ENCODE measurements around the gene MAPK4.

Gene MAPK4

GRCh38 chr18:50636366-50637057 lies 76.6 kb downstream of the MAPK4 start:
- Histone ChIP-seq H3K9ac (ENCODE audit: low read length in 2 of 2) (no peak overlapping the region), H3K27ac (ENCODE audit: low read length) (no peak overlapping the region), H3K27me3 (ENCODE audit: control insufficient read depth in 1 of 2, insufficient read depth in 2 of 2, low read length in 2 of 2) (no peaks in the 10 kb centered on the region), H3K36me3 (ENCODE audit: control insufficient read depth in 2 of 2, insufficient read depth in 2 of 2, low read length in 2 of 2) (no peaks in the 10 kb centered on the region), H3K4me1 (ENCODE audit: control insufficient read depth, insufficient read depth, low read length) (peaks cover 58% of the 10 kb centered on the region), H3K4me3 (ENCODE audit: low read length in 2 of 2) (no peak overlapping the region), H3K9me3 (ENCODE audit: control insufficient read depth in 2 of 2, low read length in 2 of 2) (no peaks in the 10 kb centered on the region)

GRCh38 chr18:50638016-50638883 lies 78.4 kb downstream of the MAPK4 start:
- Histone ChIP-seq H3K4me3 (ENCODE audit: low read length in 2 of 2) (peak overlapping the region; percentile 3 to 47), H3K27ac (ENCODE audit: low read length) (peak overlapping the region; percentile 66), H3K36me3 (ENCODE audit: control insufficient read depth in 2 of 2, insufficient read depth in 2 of 2, low read length in 2 of 2) (no peaks in the 10 kb centered on the region), H3K9ac (ENCODE audit: low read length in 2 of 2) (peak overlapping the region in 1 of 2 donors; percentile 29), H3K4me1 (ENCODE audit: control insufficient read depth, insufficient read depth, low read length) (peaks cover 41% of the 10 kb centered on the region), H3K9me3 (ENCODE audit: control insufficient read depth in 2 of 2, low read length in 2 of 2) (no peaks in the 10 kb centered on the region), H3K27me3 (ENCODE audit: control insufficient read depth in 1 of 2, insufficient read depth in 2 of 2, low read length in 2 of 2) (no peaks in the 10 kb centered on the region)

GRCh38 chr18:50638884-50639420 lies 79.1 kb downstream of the MAPK4 start:
- no peaks in the 10 kb centered on the region for H3K9me3 ChIP-seq (ENCODE audit: control insufficient read depth in 2 of 2, low read length in 2 of 2)
- H3K27ac ChIP-seq (ENCODE audit: low read length): peak overlapping the region; percentile 66
- no peaks in the 10 kb centered on the region for H3K27me3 ChIP-seq (ENCODE audit: control insufficient read depth in 1 of 2, insufficient read depth in 2 of 2, low read length in 2 of 2)
- peaks cover 35% of the 10 kb centered on the region for H3K4me1 ChIP-seq (ENCODE audit: control insufficient read depth, insufficient read depth, low read length)
- H3K9ac ChIP-seq (ENCODE audit: low read length in 2 of 2): peak overlapping the region in 1 of 2 donors; percentile 29
- no peaks in the 10 kb centered on the region for H3K36me3 ChIP-seq (ENCODE audit: control insufficient read depth in 2 of 2, insufficient read depth in 2 of 2, low read length in 2 of 2)
- no peak overlapping the region for H3K4me3 ChIP-seq (ENCODE audit: low read length in 2 of 2)

GRCh38 chr18:50639711-50640110 lies 79.8 kb downstream of the MAPK4 start:
- no peaks in the 10 kb centered on the region for H3K27me3 ChIP-seq (ENCODE audit: control insufficient read depth in 1 of 2, insufficient read depth in 2 of 2, low read length in 2 of 2)
- no peak overlapping the region for H3K4me3 ChIP-seq (ENCODE audit: low read length in 2 of 2)
- no peak overlapping the region for H3K9ac ChIP-seq (ENCODE audit: low read length in 2 of 2)
- no peaks in the 10 kb centered on the region for H3K36me3 ChIP-seq (ENCODE audit: control insufficient read depth in 2 of 2, insufficient read depth in 2 of 2, low read length in 2 of 2)
- no peak overlapping the region for H3K27ac ChIP-seq (ENCODE audit: low read length)
- H3K4me1 ChIP-seq (ENCODE audit: control insufficient read depth, insufficient read depth, low read length): peaks cover 30% of the 10 kb centered on the region
- no peaks in the 10 kb centered on the region for H3K9me3 ChIP-seq (ENCODE audit: control insufficient read depth in 2 of 2, low read length in 2 of 2)

- Histone ChIP-seq H3K36me3 (ENCODE audit: control insufficient read depth in 2 of 2, insufficient read depth in 2 of 2, low read length in 2 of 2) (no peaks in the 10 kb centered on the region), H3K4me3 (ENCODE audit: low read length in 2 of 2) (no peak overlapping the region), H3K4me1 (ENCODE audit: control insufficient read depth, insufficient read depth, low read length) (peaks cover 33% of the 10 kb centered on the region), H3K27ac (ENCODE audit: low read length) (no peak overlapping the region), H3K27me3 (ENCODE audit: control insufficient read depth in 1 of 2, insufficient read depth in 2 of 2, low read length in 2 of 2) (no peaks in the 10 kb centered on the region), H3K9me3 (ENCODE audit: control insufficient read depth in 2 of 2, low read length in 2 of 2) (no peaks in the 10 kb centered on the region), H3K9ac (ENCODE audit: low read length in 2 of 2) (no peak overlapping the region)
These were observed 82.6 kb downstream of the MAPK4 start for GRCh38 chr18:50642439-50642838.

- Histone ChIP-seq H3K4me3 (ENCODE audit: low read length in 2 of 2) (no peak overlapping the region), H3K4me1 (ENCODE audit: control insufficient read depth, insufficient read depth, low read length) (peaks cover 33% of the 10 kb centered on the region), H3K27ac (ENCODE audit: low read length) (no peak overlapping the region), H3K9ac (ENCODE audit: low read length in 2 of 2) (no peak overlapping the region), H3K27me3 (ENCODE audit: control insufficient read depth in 1 of 2, insufficient read depth in 2 of 2, low read length in 2 of 2) (no peaks in the 10 kb centered on the region), H3K9me3 (ENCODE audit: control insufficient read depth in 2 of 2, low read length in 2 of 2) (no peaks in the 10 kb centered on the region), H3K36me3 (ENCODE audit: control insufficient read depth in 2 of 2, insufficient read depth in 2 of 2, low read length in 2 of 2) (no peaks in the 10 kb centered on the region)
These were observed 84.3 kb downstream of the MAPK4 start for GRCh38 chr18:50644146-50644545.

GRCh38 chr18:50644807-50645206 lies 84.9 kb downstream of the MAPK4 start:
- Histone ChIP-seq H3K36me3 (ENCODE audit: control insufficient read depth in 2 of 2, insufficient read depth in 2 of 2, low read length in 2 of 2) (no peaks in the 10 kb centered on the region), H3K9me3 (ENCODE audit: control insufficient read depth in 2 of 2, low read length in 2 of 2) (no peaks in the 10 kb centered on the region), H3K9ac (ENCODE audit: low read length in 2 of 2) (no peak overlapping the region), H3K4me1 (ENCODE audit: control insufficient read depth, insufficient read depth, low read length) (peaks cover 39% of the 10 kb centered on the region), H3K27me3 (ENCODE audit: control insufficient read depth in 1 of 2, insufficient read depth in 2 of 2, low read length in 2 of 2) (no peaks in the 10 kb centered on the region), H3K27ac (ENCODE audit: low read length) (no peak overlapping the region), H3K4me3 (ENCODE audit: low read length in 2 of 2) (no peak overlapping the region)

- Histone ChIP-seq H3K27ac (ENCODE audit: low read length) (peak overlapping the region; percentile 98), H3K4me1 (ENCODE audit: control insufficient read depth, insufficient read depth, low read length) (peaks cover 60% of the 10 kb centered on the region)
These were observed 87.3 kb downstream of the MAPK4 start for GRCh38 chr18:50647237-50647636.

GRCh38 chr18:50647792-50648191 lies 87.9 kb downstream of the MAPK4 start:
- no peaks in the 10 kb centered on the region for H3K9me3 ChIP-seq (ENCODE audit: control insufficient read depth in 2 of 2, low read length in 2 of 2)
- H3K27me3 ChIP-seq (ENCODE audit: control insufficient read depth in 1 of 2, insufficient read depth in 2 of 2, low read length in 2 of 2): no peaks in the 10 kb centered on the region
- peak overlapping the region in 1 of 2 donors; percentile 21 for H3K9ac ChIP-seq (ENCODE audit: low read length in 2 of 2)
- no peak overlapping the region for H3K4me3 ChIP-seq (ENCODE audit: low read length in 2 of 2)
- H3K36me3 ChIP-seq (ENCODE audit: control insufficient read depth in 2 of 2, insufficient read depth in 2 of 2, low read length in 2 of 2): no peaks in the 10 kb centered on the region
- peaks cover 64% of the 10 kb centered on the region for H3K4me1 ChIP-seq (ENCODE audit: control insufficient read depth, insufficient read depth, low read length)
- H3K27ac ChIP-seq (ENCODE audit: low read length): peak overlapping the region; percentile 98

More at GRCh38 chr18:50647237-50647636, 87.3 kb downstream of the MAPK4 start:
- no peaks in the 10 kb centered on the region for H3K9me3 ChIP-seq (ENCODE audit: control insufficient read depth in 2 of 2, low read length in 2 of 2)
- no peaks in the 10 kb centered on the region for H3K36me3 ChIP-seq (ENCODE audit: control insufficient read depth in 2 of 2, insufficient read depth in 2 of 2, low read length in 2 of 2)
- H3K9ac ChIP-seq (ENCODE audit: low read length in 2 of 2): peak overlapping the region; percentile 3 to 13
- no peak overlapping the region for H3K4me3 ChIP-seq (ENCODE audit: low read length in 2 of 2)
- no peaks in the 10 kb centered on the region for H3K27me3 ChIP-seq (ENCODE audit: control insufficient read depth in 1 of 2, insufficient read depth in 2 of 2, low read length in 2 of 2)

- peaks cover 81% of the 10 kb centered on the region for H3K4me1 ChIP-seq (ENCODE audit: control insufficient read depth, insufficient read depth, low read length)
- peak overlapping the region; percentile 63 to 74 for H3K9ac ChIP-seq (ENCODE audit: low read length in 2 of 2)
- H3K9me3 ChIP-seq (ENCODE audit: control insufficient read depth in 2 of 2, low read length in 2 of 2): no peaks in the 10 kb centered on the region
- no peaks in the 10 kb centered on the region for H3K36me3 ChIP-seq (ENCODE audit: control insufficient read depth in 2 of 2, insufficient read depth in 2 of 2, low read length in 2 of 2)
- H3K4me3 ChIP-seq (ENCODE audit: low read length in 2 of 2): peak overlapping the region in 1 of 2 donors; percentile 26
- H3K27ac ChIP-seq (ENCODE audit: low read length): peak overlapping the region; percentile 98
- H3K27me3 ChIP-seq (ENCODE audit: control insufficient read depth in 1 of 2, insufficient read depth in 2 of 2, low read length in 2 of 2): no peaks in the 10 kb centered on the region
These were observed 89.9 kb downstream of the MAPK4 start for GRCh38 chr18:50649821-50650220.
